Transverse colon (tissue), 4 donors: ENCODE data around the gene SLC37A2.

Experiments used
- CTCF ChIP-seq, 5 experiments: fragments of 200-600 bp in 3 of 5; fragments of 450-650 bp in 2 of 5; sonication (generic) in 3 of 5; IDR thresholded peaks; 1 replicate in 2 of 5; 2 replicates in 3 of 5; pipeline ENCODE4 v1.5.1; 2016 to 2017; ENCODE audit warnings: antibody characterized with exemption in 5 of 5, inconsistent platforms in 3 of 5, mild to moderate bottlenecking in 2 of 5, moderate library complexity in 1 of 5
- POLR2A ChIP-seq: fragments of 450-650 bp; IDR thresholded peaks from one replicate; pipeline ENCODE4 v1.6.1; 2016; ENCODE audit warnings: antibody characterized with exemption, mild to moderate bottlenecking, moderate library complexity
- POLR2AphosphoS5 ChIP-seq, 3 donors: sonication (generic); formaldehyde crosslinking; IDR thresholded peaks; one replicate each; pipeline ENCODE4 v1.6.1; 2016; ENCODE audit warnings: antibody characterized with exemption in 3 of 3

GRCh38 chr11:125049164-125049792 is 13.8 kb upstream of the SLC37A2 start:
- TF ChIP-seq CTCF (IDR thresholded peaks at IDR 0.05) (no peak), POLR2AphosphoS5 (IDR thresholded peaks at IDR 0.05) (no peak), POLR2A (no peak)
